Cardiac fibroblast (primary cell): Measurements from ENCODE around the gene BCL2L14.

Experiments used
- DNase-seq, 2 donors: peaks; one replicate each; pipeline versions ENCODE4 v3.0.0 to v3.0.0-alpha.2; 2010; ENCODE audit warnings: low read depth in 2 of 2
- H3K4me3 ChIP-seq, 2 donors: replicated peaks in 1 of 2; 1 replicate in 1 of 2; 2 replicates in 1 of 2; pipeline ENCODE4 v1.5.1; 2011; ENCODE audit warnings: low read depth in 2 of 2, low read length in 2 of 2, mild to moderate bottlenecking in 2 of 2, moderate library complexity in 1 of 2
- CTCF ChIP-seq: IDR thresholded peaks from one replicate; pipeline ENCODE4 v1.5.1; 2011; ENCODE audit warnings: low read depth, mild to moderate bottlenecking, low read length, inconsistent platforms

BCL2L14 gene

GRCh38 chr12:12116677-12117076, 45.9 kb downstream of the BCL2L14 start:
- no peak for TF ChIP-seq CTCF
- no peak for DNase-seq
- H3K4me3 ChIP-seq: no peak overlapping the region

- no peak overlapping the region for H3K4me3 ChIP-seq
- DNase-seq: no peak
- TF ChIP-seq CTCF: no peak
Measured at GRCh38 chr12:12121061-12121460, 50.3 kb downstream of the BCL2L14 start.

DNA sequence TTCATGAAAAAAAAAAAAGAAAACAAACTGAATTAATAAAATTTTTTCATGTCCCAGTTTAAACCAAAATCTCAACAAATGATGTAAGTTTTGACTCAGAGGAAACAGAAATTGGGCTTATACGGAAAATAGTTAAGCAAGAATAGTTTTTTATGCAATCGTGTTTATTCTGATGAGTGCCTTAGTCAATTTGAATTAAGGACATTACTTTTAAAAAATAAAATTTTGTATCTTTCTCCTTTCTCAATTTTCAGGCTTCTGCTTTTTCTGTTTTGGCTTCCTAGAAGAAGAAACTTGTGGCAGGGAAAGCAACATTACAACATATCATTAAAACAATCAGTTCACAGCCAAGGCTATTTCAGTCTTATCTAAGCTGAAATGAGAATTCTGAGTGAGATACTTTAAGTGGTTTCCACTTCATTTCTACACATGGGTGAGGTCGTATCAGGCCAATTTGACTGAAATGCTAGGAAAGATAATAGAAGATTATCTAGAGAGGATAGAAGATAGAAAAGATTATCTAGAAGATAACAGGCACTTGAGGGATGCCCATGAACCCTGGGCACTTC, 52.4 kb downstream of the BCL2L14 start:
- no peak overlapping the region for H3K4me3 ChIP-seq
- peak in 1 of 2 donors; percentile 15 for DNase-seq
- TF ChIP-seq CTCF: no peak

DNA sequence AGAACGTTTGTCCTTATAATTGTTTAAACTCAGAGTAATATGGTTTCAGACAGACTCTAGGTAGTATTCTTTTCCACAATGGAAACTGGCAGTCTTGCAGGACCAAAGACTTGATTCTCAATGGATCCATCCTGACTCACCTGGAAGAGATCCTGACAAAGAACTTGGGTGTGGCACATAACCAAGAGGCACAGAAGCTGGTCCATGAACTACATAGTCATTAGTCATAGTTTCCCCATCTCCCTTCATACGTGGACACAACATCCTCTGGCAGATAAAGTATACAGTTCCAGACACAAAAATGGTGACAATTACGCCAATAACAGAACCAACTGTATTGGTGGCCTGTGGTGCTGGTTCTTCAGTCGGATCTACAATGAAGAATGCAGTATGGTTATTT, 55.8 kb downstream of the BCL2L14 start:
- no peak overlapping the region for H3K4me3 ChIP-seq
- peak in 1 of 2 donors; percentile 5 for DNase-seq
- no peak for TF ChIP-seq CTCF

GRCh38 chr12:12127304-12127703, 56.6 kb downstream of the BCL2L14 start:
- TF ChIP-seq CTCF: no peak
- DNase-seq: no peak
- H3K4me3 ChIP-seq: no peak overlapping the region

DNA sequence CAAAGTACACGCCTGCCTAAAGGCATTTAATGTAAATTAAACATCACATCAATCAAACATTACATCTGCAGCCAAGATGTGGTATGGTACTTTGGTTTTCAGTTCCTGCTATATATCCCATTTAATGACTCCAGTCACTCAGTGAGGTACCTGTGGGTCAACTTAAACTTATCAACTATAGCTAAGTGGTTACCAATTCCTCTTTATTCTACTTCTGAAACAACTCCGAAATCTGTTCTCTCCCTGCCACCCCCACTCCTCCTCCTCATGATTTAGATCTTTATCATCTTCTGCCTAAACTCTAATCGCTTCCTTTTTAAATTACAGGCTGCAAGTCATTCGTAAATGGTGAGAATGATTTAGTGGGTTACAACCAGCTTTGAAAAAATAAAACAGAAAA, 57.9 kb downstream of the BCL2L14 start:
- no peak for DNase-seq
- no peak for TF ChIP-seq CTCF
- no peak overlapping the region for H3K4me3 ChIP-seq

DNA sequence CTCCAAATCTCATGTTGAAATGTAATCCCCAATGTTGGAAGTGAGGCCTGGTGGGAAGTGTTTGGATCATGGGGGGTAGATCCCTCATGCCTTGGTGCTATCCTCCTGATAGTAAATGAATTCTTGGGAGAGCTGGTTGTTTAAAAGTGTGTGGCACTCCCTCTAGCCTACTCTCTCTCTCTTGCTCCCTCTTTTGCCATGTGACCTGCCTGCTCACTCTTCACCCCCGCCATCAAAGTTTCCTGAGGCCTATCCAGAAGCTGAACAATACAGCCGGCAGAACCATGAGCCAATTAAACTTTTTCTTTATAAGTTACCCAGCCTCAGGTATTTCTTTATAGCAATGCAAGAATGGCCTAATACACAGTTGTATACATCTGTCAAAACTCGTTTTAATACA, 62.5 kb downstream of the BCL2L14 start:
- DNase-seq: no peak

More for the DNA sequence above, 62.5 kb downstream of the BCL2L14 start:
- no peak for TF ChIP-seq CTCF
- H3K4me3 ChIP-seq: no peak overlapping the region
